A673 (cell line): ENCODE measurements around the gene PPP2R5C. TPM values are rescaled to one million over a fixed set of nuclear protein-coding genes. Genes with fewer than 3 reads are reported as not detected.
A peak's percentile ranks its signal among the peaks of the same experiment; 100 is the strongest.

Experiments
- BruUV-seq: library from RNA; stranded (reverse); fragments of 400-500 nt; replicated peaks from 2 replicates; lab custom pipeline; 2021; lab: Mats Ljungman, UMichigan
- CTCF ChIA-PET: fragments of 300-600 bp; sonication (Branson Sonifier 250); formaldehyde crosslinking; loops from one replicate; lab custom pipeline; 2022; ENCODE audit warnings: antibody characterized with exemption; lab: Charles Lee
- POLR2A ChIA-PET: fragments of 300-600 bp; sonication (Branson Sonifier 250); formaldehyde crosslinking; loops from one replicate; lab custom pipeline; 2022; ENCODE audit warnings: antibody characterized with exemption; ENCODE audit not compliant: low non-redundant PET; lab: Charles Lee
- DNase-seq: peaks from one replicate; pipeline ENCODE4 v3.0.0-alpha.2; 2015; ENCODE audit warnings: low spot score
- H3K27ac ChIP-seq: fragments of 200-600 bp; sonication (generic); 2 replicates; pipeline ENCODE4 v1.5.1; 2016; ENCODE audit warnings: mixed run types, low read depth, mild to moderate bottlenecking, mixed read lengths, antibody characterized with exemption, low read length; ENCODE audit not compliant: poor library complexity, severe bottlenecking
- H3K27me3 ChIP-seq: fragments of 200-600 bp; sonication (generic); replicated peaks from 2 replicates; pipeline ENCODE4 v1.6.1; 2017; ENCODE audit warnings: mixed run types, low read depth, mild to moderate bottlenecking, mixed read lengths, antibody characterized with exemption, low read length; ENCODE audit not compliant: insufficient read depth, poor library complexity
- H3K36me3 ChIP-seq: fragments of 200-600 bp; sonication (generic); 2 replicates; pipeline ENCODE4 v1.6.1; 2016; ENCODE audit warnings: mixed run types, mild to moderate bottlenecking, mixed read lengths, antibody characterized with exemption, low read length; ENCODE audit not compliant: insufficient read depth, poor library complexity, severe bottlenecking
- H3K4me1 ChIP-seq: fragments of 200-600 bp; sonication (generic); 2 replicates; pipeline ENCODE4 v1.6.1; 2017; ENCODE audit warnings: mixed run types, mild to moderate bottlenecking, mixed read lengths, antibody characterized with exemption, low read length; ENCODE audit not compliant: insufficient read depth, poor library complexity, severe bottlenecking
- H3K4me3 ChIP-seq: fragments of 200-600 bp; sonication (generic); 2 replicates; pipeline ENCODE4 v1.5.1; 2016; ENCODE audit warnings: low read depth, mixed run types, mild to moderate bottlenecking, mixed read lengths, low read length; ENCODE audit not compliant: poor library complexity, severe bottlenecking
- H3K9me3 ChIP-seq: fragments of 200-600 bp; sonication (generic); 2 replicates; pipeline ENCODE4 v1.6.1; 2016; ENCODE audit warnings: mixed run types, low read depth, mild to moderate bottlenecking, mixed read lengths, antibody characterized with exemption, low read length; ENCODE audit not compliant: poor library complexity, severe bottlenecking
- EZH2 ChIP-seq: fragments of 200-600 bp; sonication (generic); IDR thresholded peaks from 2 replicates; pipeline ENCODE4 v1.6.1; 2017; ENCODE audit warnings: borderline replicate concordance, low read depth, mild to moderate bottlenecking, mixed read lengths, antibody characterized with exemption, low read length; ENCODE audit not compliant: poor library complexity, severe bottlenecking
- intact Hi-C: fragments of 100-400 bp; cut with micrococcal nuclease; formaldehyde crosslinking; loops from one replicate; pipeline ENCODE4 v1.10.0; 2022; ENCODE audit not compliant: unreplicated experiment
- total RNA-seq: library from RNA; stranded (reverse); gene quantifications from 2 replicates; pipeline ENCODE4 v1.2.3, GENCODE V29; 2021
- TF ChIP-seq, protein P1 (sequence below): fragments of 300-800, 200-600 bp; sonication (generic); conservative IDR thresholded peaks from 2 replicates; pipeline ENCODE4 v1.5.1; 2017; ENCODE audit warnings: low read depth, mild to moderate bottlenecking, antibody characterized with exemption, low read length, moderate library complexity, mixed read lengths

PPP2R5C gene
- total RNA-seq, 1 experiment from 2014 or later = 113 TPM

DNA sequence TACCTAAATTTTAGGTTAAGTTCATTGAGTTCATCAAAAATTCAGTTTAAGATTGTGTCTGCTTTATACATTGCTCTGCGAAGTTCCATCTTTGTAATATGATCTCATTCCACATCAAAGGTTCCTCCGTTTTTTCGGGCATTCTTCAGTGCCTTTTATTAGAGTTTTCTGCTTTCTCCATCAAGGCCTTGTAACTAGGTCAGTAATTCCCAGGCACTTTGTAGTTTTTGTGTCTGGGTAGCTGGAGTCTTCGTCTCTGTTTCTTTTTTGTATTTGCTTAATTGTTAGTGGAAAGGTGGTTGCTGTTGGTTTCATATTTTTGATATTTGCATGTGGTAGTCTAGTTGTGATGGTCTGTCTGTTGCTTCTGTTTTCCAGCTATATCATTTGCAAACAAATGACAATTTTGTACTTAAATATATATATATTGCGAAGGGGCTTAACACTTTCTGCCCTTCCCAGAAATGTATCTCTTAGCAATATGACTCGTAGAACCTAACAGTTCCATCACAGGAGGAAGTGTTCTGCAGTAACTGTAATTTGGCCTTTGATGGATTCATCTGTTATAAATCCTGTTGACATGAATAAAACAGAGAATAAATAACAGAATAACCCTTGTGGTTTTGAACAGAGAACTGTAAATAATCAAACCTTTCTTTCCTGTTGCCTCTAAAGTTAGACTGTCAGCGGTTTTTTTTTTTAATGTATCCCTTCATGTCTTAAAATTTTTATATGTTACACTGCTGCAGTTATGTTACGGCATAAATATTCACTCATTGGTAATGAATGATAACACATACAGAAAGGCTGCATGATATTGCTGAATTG lies 114.4 kb downstream of the PPP2R5C start:
- DNase-seq = no peak
- POLR2A ChIA-PET = no interaction called here
- Histone ChIP-seq H3K4me3 (no peak overlapping the region), H3K36me3 (no peaks in the 10 kb centered on the region), H3K27me3 (no peaks in the 10 kb centered on the region), H3K27ac (no peak overlapping the region), H3K4me1 (peaks cover 8% of the 10 kb centered on the region), H3K9me3 (no peaks in the 10 kb centered on the region)
- CTCF ChIA-PET = no interaction called here
- intact Hi-C loops = no loop called here
- TF ChIP-seq, protein P1, sequence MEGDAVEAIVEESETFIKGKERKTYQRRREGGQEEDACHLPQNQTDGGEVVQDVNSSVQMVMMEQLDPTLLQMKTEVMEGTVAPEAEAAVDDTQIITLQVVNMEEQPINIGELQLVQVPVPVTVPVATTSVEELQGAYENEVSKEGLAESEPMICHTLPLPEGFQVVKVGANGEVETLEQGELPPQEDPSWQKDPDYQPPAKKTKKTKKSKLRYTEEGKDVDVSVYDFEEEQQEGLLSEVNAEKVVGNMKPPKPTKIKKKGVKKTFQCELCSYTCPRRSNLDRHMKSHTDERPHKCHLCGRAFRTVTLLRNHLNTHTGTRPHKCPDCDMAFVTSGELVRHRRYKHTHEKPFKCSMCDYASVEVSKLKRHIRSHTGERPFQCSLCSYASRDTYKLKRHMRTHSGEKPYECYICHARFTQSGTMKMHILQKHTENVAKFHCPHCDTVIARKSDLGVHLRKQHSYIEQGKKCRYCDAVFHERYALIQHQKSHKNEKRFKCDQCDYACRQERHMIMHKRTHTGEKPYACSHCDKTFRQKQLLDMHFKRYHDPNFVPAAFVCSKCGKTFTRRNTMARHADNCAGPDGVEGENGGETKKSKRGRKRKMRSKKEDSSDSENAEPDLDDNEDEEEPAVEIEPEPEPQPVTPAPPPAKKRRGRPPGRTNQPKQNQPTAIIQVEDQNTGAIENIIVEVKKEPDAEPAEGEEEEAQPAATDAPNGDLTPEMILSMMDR = no peak
- TF ChIP-seq EZH2 = no peak
- BruUV-seq = no TSS peak

DNA sequence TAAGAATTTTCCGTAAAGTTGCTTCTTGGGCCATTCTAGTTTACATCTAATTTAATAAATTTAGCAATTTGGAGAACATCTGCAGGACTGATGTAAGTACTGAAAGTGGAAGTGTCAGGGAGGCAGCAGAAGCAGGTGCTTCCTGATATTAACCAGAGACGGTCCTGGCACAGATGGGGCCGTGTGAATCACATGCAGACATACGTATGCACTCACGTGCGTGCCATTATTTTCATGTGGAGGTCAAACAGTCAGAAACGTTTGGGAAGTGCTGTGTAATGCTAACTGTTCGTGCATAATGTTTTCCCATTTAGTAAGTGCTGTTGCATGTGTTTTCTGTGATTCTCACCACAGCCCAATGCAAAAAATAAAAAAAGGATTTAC lies 115.0 kb downstream of the PPP2R5C start:
- H3K36me3 ChIP-seq = no peaks in the 10 kb centered on the region
- H3K27ac ChIP-seq = no peak overlapping the region
- peaks cover 8% of the 10 kb centered on the region for H3K4me1 ChIP-seq
- no peaks in the 10 kb centered on the region for H3K9me3 ChIP-seq
- TF ChIP-seq EZH2 = no peak
- TF ChIP-seq, protein P1 = no peak
- ChIA-PET POLR2A (no interaction called here), CTCF (no interaction called here)
- no peak overlapping the region for H3K4me3 ChIP-seq
- H3K27me3 ChIP-seq = no peaks in the 10 kb centered on the region
- intact Hi-C loops = no loop called here
- BruUV-seq = no TSS peak
- DNase-seq = peak; percentile 7

DNA sequence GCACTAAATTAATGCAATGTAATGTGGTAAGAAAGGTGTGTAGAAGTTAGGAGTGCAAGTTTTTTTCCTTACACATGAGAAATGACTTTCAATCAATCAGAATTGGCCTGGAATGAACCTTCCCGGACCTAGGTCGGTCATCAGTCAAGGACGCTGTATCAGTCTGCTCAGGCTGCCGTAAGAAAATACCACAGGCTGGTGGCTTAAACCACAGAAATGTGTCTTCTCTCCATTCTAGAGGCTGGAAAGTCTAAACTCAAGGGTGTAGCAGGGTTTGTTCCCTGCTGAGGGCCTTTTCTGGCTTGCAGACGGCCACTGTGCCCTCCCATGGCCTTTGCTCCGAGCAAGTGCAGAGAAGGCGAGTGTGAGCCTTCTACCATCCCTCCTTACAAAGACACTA lies 116.3 kb downstream of the PPP2R5C start:
- CTCF ChIA-PET = no interaction called here
- TF ChIP-seq EZH2 = no peak
- TF ChIP-seq, protein P1 = no peak

More for the DNA sequence above, 116.3 kb downstream of the PPP2R5C start:
- H3K4me1 ChIP-seq = peaks cover 8% of the 10 kb centered on the region
- POLR2A ChIA-PET = interaction anchor here (0.6 kb wide), 1 partner anchor 83 kb away, joined by 3 read pairs; no protein-coding TSS in a partner anchor
- intact Hi-C loops = no loop called here
- no peak overlapping the region for H3K27ac ChIP-seq
- H3K4me3 ChIP-seq = no peak overlapping the region
- H3K36me3 ChIP-seq = peaks cover 2% of the 10 kb centered on the region
- no peaks in the 10 kb centered on the region for H3K27me3 ChIP-seq
- BruUV-seq = no TSS peak
- DNase-seq = no peak
- no peaks in the 10 kb centered on the region for H3K9me3 ChIP-seq
